Esophagus muscularis mucosa (tissue), 4 donors: ENCODE measurements around the gene XPO5. TPM values are rescaled to one million over a fixed set of nuclear protein-coding genes. Genes with fewer than 3 reads are reported as not detected.

Experiments used
- DNase-seq: peaks from one replicate; pipeline ENCODE4 v3.0.0-alpha.2; 2017; ENCODE audit errors: extremely low spot score
- H3K27ac ChIP-seq, 4 donors: fragments of 200-600 bp; sonication (generic); replicated peaks in 1 of 4; 1 replicate in 3 of 4; 2 replicates in 1 of 4; pipeline ENCODE4 v1.5.1; 2016 to 2019; ENCODE audit warnings: mild to moderate bottlenecking in 1 of 4
- H3K27me3 ChIP-seq, 4 donors: fragments of 200-600 bp; sonication (generic); one replicate each; pipeline versions ENCODE4 v1.5.1 to v1.6.0; 2016 to 2019
- H3K36me3 ChIP-seq, 4 donors: fragments of 200-600 bp; sonication (generic); one replicate each; pipeline ENCODE4 v1.5.1; 2016 to 2019
- H3K4me1 ChIP-seq, 4 donors: fragments of 200-600 bp; sonication (generic); one replicate each; pipeline ENCODE4 v1.5.1; 2016 to 2019
- H3K4me3 ChIP-seq, 4 donors: fragments of 200-600 bp; sonication (generic); 1 replicate in 2 of 4; 2 replicates in 2 of 4; pipeline ENCODE4 v1.5.1; 2016 to 2019; ENCODE audit warnings: mild to moderate bottlenecking in 4 of 4, moderate library complexity in 1 of 4
- H3K9me3 ChIP-seq, 4 donors: fragments of 200-600 bp; sonication (generic); 1 replicate in 3 of 4; 2 replicates in 1 of 4; pipeline ENCODE4 v1.5.1; 2016 to 2019
- EP300 ChIP-seq: sonication (generic); formaldehyde crosslinking; IDR thresholded peaks from one replicate; pipeline ENCODE4 v1.6.1; 2017; ENCODE audit warnings: antibody characterized with exemption
- POLR2A ChIP-seq: fragments of 450-650 bp; IDR thresholded peaks from one replicate; pipeline ENCODE4 v1.6.1; 2017; ENCODE audit warnings: antibody characterized with exemption, moderate library complexity, mild to moderate bottlenecking, low read depth
- POLR2AphosphoS5 ChIP-seq, 2 donors: sonication (generic); formaldehyde crosslinking; IDR thresholded peaks; one replicate each; pipeline ENCODE4 v1.6.1; 2017; ENCODE audit warnings: antibody characterized with exemption in 2 of 2
- WGBS: methylation state at CpG from one replicate; pipeline ENCODE4 v1.1.5; 2018; 5-methylcytosine and 5-hydroxymethylcytosine counted together
- intact Hi-C: fragments of 100-400 bp; cut with DNase I; formaldehyde crosslinking; loops from one replicate; pipeline ENCODE4 v1.15.1; 2023
- total RNA-seq, 4 donors: library from RNA; depleted of rRNA; stranded (reverse); fragments of >200 nt; gene quantifications; one replicate each; pipeline versions ENCODE4 v1.1.0 to v1.2.1, GENCODE V29; 2016
- TF ChIP-seq, protein P1 (sequence below), 3 experiments: fragments of 200-600 bp in 2 of 3; fragments of 450-650 bp in 1 of 3; sonication (generic) in 2 of 3; IDR thresholded peaks; one replicate each; pipeline ENCODE4 v1.5.1; 2017 to 2019; ENCODE audit warnings: antibody characterized with exemption in 3 of 3, mild to moderate bottlenecking in 2 of 3, moderate library complexity in 1 of 3

Gene XPO5
- total RNA-seq, 4 donors from 2014 or later: 12.5 to 17.1 (median 15.7) TPM

DNA sequence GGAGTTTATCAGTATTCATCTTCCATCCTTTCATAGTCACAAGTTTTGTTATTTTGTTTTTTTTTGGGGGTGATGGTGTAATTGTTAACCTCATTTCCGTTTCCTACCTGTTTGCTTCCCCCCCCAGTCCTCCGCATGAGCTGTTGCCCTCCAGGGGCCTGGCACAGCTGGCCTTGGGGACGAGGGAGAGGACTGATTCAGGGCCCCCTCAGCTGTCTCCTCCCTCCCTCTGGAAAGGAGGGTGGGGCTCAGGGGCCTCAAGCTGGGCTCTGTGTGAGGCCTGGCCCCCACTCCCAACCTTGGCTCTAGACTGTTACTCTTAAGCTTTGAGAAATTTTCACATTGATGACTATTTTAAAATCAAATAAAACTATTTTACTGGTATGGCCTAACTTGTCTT lies 69.7 kb downstream of the XPO5 start:
- TF ChIP-seq POLR2AphosphoS5 (IDR thresholded peaks at IDR 0.05) (no peak), EP300 (no peak), POLR2A (no peak)
- TF ChIP-seq, protein P1, sequence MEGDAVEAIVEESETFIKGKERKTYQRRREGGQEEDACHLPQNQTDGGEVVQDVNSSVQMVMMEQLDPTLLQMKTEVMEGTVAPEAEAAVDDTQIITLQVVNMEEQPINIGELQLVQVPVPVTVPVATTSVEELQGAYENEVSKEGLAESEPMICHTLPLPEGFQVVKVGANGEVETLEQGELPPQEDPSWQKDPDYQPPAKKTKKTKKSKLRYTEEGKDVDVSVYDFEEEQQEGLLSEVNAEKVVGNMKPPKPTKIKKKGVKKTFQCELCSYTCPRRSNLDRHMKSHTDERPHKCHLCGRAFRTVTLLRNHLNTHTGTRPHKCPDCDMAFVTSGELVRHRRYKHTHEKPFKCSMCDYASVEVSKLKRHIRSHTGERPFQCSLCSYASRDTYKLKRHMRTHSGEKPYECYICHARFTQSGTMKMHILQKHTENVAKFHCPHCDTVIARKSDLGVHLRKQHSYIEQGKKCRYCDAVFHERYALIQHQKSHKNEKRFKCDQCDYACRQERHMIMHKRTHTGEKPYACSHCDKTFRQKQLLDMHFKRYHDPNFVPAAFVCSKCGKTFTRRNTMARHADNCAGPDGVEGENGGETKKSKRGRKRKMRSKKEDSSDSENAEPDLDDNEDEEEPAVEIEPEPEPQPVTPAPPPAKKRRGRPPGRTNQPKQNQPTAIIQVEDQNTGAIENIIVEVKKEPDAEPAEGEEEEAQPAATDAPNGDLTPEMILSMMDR (IDR thresholded peaks at IDR 0.05): no peak
- WGBS: 81% methylated on average over 3 of the region's 3 CpGs
- DNase-seq: no peak
- Histone ChIP-seq H3K27me3 (peaks cover 0 to 6% (median 0%) of the 10 kb centered on the region in 4 donors), H3K4me1 (peaks cover 23 to 37% (median 29%) of the 10 kb centered on the region in 4 donors), H3K36me3 (peaks cover 31 to 51% (median 49%) of the 10 kb centered on the region in 4 donors), H3K27ac (peak overlapping the region in 1 of 4 donors; percentile 35), H3K4me3 (no peak overlapping the region), H3K9me3 (no peaks in the 10 kb centered on the region)
- intact Hi-C loops: loop anchor here (2.0 to 5.0 kb wide), 2 partner anchors 51 to 244 kb away; partner anchors contain the start of gene DLK2

DNA sequence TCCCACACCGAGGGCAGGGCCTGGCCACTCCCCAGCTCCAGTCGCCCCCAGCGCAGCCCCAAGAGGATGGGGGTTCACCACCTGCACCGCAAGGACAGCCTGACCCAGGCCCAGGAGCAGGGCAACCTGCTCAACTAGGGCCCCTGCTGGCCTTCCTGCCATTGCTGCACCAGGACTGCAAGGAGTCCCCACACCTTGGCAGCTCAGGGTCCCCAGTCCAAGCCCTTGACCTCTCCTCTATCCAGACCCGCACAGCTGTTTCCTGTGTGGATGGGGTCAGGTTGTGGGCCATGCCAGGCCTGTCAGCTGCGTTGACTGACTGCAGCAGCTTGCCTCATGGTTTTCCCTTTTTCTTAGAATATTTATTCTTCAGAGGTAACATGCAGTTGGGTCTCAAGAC lies 70.1 kb downstream of the XPO5 start:
- no peaks in the 10 kb centered on the region for H3K9me3 ChIP-seq
- no peak for DNase-seq
- no peak overlapping the region for H3K27ac ChIP-seq
- H3K4me1 ChIP-seq: peaks cover 24 to 33% (median 26%) of the 10 kb centered on the region in 4 donors
- peaks cover 0 to 6% (median 0%) of the 10 kb centered on the region in 4 donors for H3K27me3 ChIP-seq
- intact Hi-C loops: loop anchor here (2.0 to 5.0 kb wide), 2 partner anchors 51 to 243 kb away; partner anchors contain the start of gene DLK2
- 82% methylated on average over 3 of the region's 6 CpGs for WGBS
- no peak for TF ChIP-seq EP300
- no peak for TF ChIP-seq POLR2A
- TF ChIP-seq, protein P1 (IDR thresholded peaks at IDR 0.05): no peak
- no peak for TF ChIP-seq POLR2AphosphoS5 (IDR thresholded peaks at IDR 0.05)
- H3K36me3 ChIP-seq: peaks cover 36 to 52% (median 52%) of the 10 kb centered on the region in 4 donors
- no peak overlapping the region for H3K4me3 ChIP-seq

DNA sequence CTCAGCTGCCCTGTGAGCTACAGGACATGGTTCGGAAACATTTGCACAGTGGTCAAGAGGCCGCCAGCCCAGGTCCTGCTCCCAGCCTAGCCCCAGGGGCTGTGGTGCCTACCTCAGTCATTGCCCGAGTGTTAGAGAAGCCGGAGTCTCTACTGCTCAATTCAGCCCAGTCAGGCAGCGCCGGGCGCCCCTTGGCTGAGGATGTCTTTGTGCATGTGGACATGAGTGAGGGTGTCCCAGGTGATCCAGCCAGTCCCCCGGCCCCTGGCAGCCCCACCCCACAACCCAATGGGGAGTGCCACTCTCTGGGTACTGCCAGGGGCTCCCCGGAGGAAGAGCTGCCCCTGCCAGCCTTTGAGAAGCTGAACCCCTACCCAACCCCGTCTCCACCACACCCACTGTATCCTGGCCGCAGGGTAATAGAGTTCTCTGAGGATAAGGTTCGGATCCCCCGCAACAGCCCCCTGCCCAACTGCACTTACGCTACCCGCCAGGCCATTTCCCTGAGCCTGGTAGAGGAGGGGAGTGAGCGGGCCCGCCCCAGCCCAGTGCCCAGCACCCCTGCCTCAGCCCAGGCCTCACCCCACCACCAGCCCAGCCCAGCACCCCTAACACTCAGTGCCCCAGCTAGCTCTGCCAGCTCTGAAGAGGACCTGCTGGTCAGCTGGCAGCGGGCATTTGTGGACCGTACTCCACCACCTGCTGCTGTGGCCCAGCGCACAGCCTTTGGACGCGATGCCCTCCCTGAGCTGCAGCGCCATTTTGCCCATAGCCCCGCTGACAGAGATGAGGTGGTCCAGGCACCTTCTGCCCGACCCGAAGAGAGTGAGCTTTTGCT lies 70.9 kb downstream of the XPO5 start:
- WGBS: 95% methylated on average over 13 of the region's 26 CpGs
- peaks cover 0 to 6% (median 0%) of the 10 kb centered on the region in 4 donors for H3K27me3 ChIP-seq
- H3K36me3 ChIP-seq: peaks cover 42 to 60% (median 59%) of the 10 kb centered on the region in 4 donors
- intact Hi-C loops: loop anchor here (5.0 kb wide), 1 partner anchor 243 kb away; no protein-coding TSS in a partner anchor
- no peak for TF ChIP-seq POLR2A
- TF ChIP-seq POLR2AphosphoS5 (IDR thresholded peaks at IDR 0.05): no peak
- TF ChIP-seq, protein P1 (IDR thresholded peaks at IDR 0.05): no peak
- no peak for TF ChIP-seq EP300
- H3K27ac ChIP-seq: no peak overlapping the region
- DNase-seq: no peak
- no peaks in the 10 kb centered on the region for H3K9me3 ChIP-seq
- H3K4me3 ChIP-seq: no peak overlapping the region
- H3K4me1 ChIP-seq: peaks cover 25 to 29% (median 27%) of the 10 kb centered on the region in 4 donors

DNA sequence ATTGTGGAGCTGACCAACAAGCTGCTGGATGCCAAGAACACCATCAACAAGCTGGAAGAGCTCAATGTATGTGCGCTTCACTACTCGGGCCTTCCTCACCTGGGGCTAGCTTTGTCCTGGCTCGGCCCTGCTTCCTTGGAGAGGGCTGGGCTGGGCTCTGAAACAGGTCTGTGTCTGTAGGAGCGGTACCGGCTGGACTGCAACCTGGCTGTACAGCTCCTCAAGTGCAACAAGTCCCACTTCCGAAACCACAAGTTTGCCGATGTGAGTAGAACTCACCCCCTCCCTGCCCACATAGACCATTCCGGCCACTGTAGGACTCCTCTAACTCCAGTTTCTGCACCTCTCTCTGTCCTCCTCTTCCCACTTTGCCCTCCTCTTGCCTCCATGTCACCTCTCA lies 72.4 kb downstream of the XPO5 start:
- H3K27me3 ChIP-seq: peaks cover 0 to 6% (median 0%) of the 10 kb centered on the region in 4 donors
- WGBS: 81% methylated on average over 7 of the region's 8 CpGs
- peaks cover 11 to 30% (median 29%) of the 10 kb centered on the region in 4 donors for H3K4me1 ChIP-seq
- H3K4me3 ChIP-seq: no peak overlapping the region
- H3K36me3 ChIP-seq: peaks cover 56 to 75% (median 74%) of the 10 kb centered on the region in 4 donors
- intact Hi-C loops: no loop called here
- H3K9me3 ChIP-seq: no peaks in the 10 kb centered on the region
- H3K27ac ChIP-seq: no peak overlapping the region
- no peak for TF ChIP-seq POLR2A
- no peak for TF ChIP-seq POLR2AphosphoS5 (IDR thresholded peaks at IDR 0.05)
- TF ChIP-seq, protein P1 (IDR thresholded peaks at IDR 0.05): no peak
- TF ChIP-seq EP300: no peak
- no peak for DNase-seq
